GM06990 (cell line): ENCODE measurements around the gene KLHL22.
"Not testable (repeated sequence)": the region's sequence is repeated elsewhere in the genome, so short reads cannot be mapped to it uniquely, and the experiment has no call there.

ENCODE experiments used
- DNase-seq: peaks from one replicate; pipeline ENCODE4 v3.0.0-alpha.2; 2011; ENCODE audit not compliant: insufficient read length; ENCODE audit errors: extremely low read depth
- H3K27me3 ChIP-seq: replicated peaks from 2 replicates; pipeline ENCODE4 v1.6.0; 2011; ENCODE audit warnings: low read length; ENCODE audit not compliant: control insufficient read depth, insufficient read depth
- H3K36me3 ChIP-seq: 2 replicates; pipeline ENCODE4 v1.5.1; 2011; ENCODE audit warnings: low read length; ENCODE audit not compliant: control insufficient read depth, insufficient read depth
- H3K4me3 ChIP-seq: replicated peaks from 2 replicates; pipeline ENCODE4 v1.5.1; 2011; ENCODE audit warnings: low read depth, mild to moderate bottlenecking, control low read depth, low read length
- CTCF ChIP-seq: IDR thresholded peaks from 2 replicates; pipeline ENCODE4 v1.5.1; 2011; ENCODE audit warnings: low read length, control low read depth, mild to moderate bottlenecking, inconsistent platforms; ENCODE audit not compliant: insufficient read depth, poor library complexity, severe bottlenecking

KLHL22 gene

GRCh38 chr22:20488946-20489345, 6.6 kb downstream of the KLHL22 start:
- Histone ChIP-seq H3K36me3 (peaks cover 3% of the 10 kb centered on the region), H3K27me3 (no peaks in the 10 kb centered on the region), H3K4me3 (no peak overlapping the region)
- no peak for TF ChIP-seq CTCF
- DNase-seq, result no peak

GRCh38 chr22:20487715-20488114, 7.9 kb downstream of the KLHL22 start:
- DNase-seq, result no peak
- Histone ChIP-seq H3K27me3 (no peaks in the 10 kb centered on the region), H3K36me3 (peaks cover 5% of the 10 kb centered on the region), H3K4me3 (no peak overlapping the region)
- TF ChIP-seq CTCF, result no peak

GRCh38 chr22:20486229-20486628, 9.4 kb downstream of the KLHL22 start:
- TF ChIP-seq CTCF, result no peak
- Histone ChIP-seq H3K36me3 (peaks cover 5% of the 10 kb centered on the region), H3K4me3 (no peak overlapping the region), H3K27me3 (no peaks in the 10 kb centered on the region)
- no peak for DNase-seq

DNA sequence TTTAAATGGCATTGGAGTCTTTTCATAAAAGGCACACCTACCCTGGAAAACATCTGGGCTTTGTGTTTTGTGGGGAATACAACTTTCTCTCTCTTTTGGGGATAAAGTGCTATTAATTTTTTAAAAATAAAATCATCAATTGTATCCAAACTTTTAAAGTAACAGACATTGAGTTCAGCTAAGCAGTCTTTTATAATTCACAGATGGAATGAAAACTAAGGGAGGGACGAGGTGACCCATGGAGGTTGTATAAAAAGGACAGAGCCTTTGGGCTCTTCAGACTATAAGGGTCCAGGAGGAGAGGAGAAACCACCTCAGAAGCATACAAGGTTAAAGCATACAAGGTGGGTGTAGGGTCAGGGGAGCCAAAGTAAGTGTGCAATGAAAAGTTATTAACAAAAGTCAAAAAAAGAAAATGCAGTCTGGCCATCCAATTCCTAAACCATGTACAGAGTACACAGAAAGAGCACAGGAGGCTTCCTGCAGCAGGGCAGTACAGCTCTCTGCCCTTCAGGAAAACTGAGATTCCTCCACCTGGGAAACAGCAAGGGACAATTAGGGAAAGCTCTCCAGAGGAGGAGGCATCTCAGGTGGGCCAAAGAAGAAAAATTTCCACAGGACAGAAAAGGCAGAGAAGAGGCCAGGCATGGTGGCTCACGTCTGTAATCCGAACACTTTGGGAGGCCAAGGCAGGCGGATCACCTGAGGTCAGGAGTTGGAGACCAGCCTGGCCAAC, 10.5 kb downstream of the KLHL22 start:
- Histone ChIP-seq H3K4me3 (no peak overlapping the region), H3K36me3 (peaks cover 5% of the 10 kb centered on the region), H3K27me3 (no peaks in the 10 kb centered on the region)
- no peak for TF ChIP-seq CTCF
- DNase-seq, result no peak

DNA sequence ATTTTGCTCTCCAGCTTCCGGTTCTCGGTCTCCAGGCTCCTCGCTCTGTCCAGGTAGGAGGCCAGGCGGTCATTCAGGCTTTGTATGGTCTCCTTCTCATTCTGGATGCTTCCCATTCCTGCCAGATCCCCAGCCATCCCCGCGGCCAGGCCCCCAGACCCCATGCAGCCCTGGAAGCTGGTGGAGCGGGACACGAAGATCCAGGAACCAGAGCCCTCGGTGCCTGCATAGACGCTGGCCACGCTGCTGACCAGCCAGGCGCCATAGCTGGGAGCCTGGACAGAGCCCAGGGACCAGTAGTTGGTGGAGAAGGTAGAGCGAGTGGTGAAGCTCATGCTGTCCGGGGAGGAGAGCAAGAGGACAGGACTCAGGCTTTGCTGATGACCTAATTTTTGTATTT, 11.8 kb downstream of the KLHL22 start:
- no peak for TF ChIP-seq CTCF
- H3K36me3 ChIP-seq, result peaks cover 3% of the 10 kb centered on the region
- no peak for DNase-seq
- no peak overlapping the region for H3K4me3 ChIP-seq
- no peaks in the 10 kb centered on the region for H3K27me3 ChIP-seq

GRCh38 chr22:20483143-20483506, 12.5 kb downstream of the KLHL22 start:
- H3K4me3 ChIP-seq, DNase-seq, H3K27me3 ChIP-seq, H3K36me3 ChIP-seq: not testable (repeated sequence)
